Stimulated activated CD8-positive, alpha-beta memory T cell treated with anti-CD3 and anti-CD28 coated beads, Interleukin-12 subunit alpha, Interleukin-12 subunit beta, amount 100 ng/mL, for 24 hours (primary cell): ENCODE results near the gene PNKD.

ENCODE experiments used
- DNase-seq: peaks from one replicate; pipeline ENCODE4 v3.0.0-alpha.2; 2020; ENCODE audit errors: extremely low read depth

Gene PNKD

GRCh38 chr2:218370410-218371063 lies 100.2 kb downstream of the PNKD start:
- DNase-seq, result no peak

- DNase-seq, result no peak
These were observed 101.6 kb downstream of the PNKD start for GRCh38 chr2:218371983-218372350.

DNA sequence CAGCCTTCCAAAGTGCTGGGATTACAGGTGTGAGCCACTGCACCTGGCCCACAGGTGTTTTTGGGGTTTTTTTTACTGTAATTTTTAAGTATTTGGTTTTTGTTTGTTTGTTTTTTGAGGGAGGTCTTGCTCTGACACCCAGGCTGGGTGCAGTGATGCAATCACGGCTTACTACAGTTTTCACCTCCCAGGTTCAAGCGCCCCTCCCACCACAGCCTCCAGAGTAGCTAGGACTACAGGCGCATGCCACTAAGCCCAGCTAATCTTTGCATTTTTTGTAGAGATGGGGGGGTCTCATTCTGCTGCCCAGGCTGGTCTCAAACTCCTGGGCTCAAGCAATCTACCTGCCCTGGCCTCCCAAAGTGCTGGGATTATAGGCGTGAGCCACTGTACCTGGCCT lies 104.5 kb downstream of the PNKD start:
- DNase-seq, result no peak

DNA sequence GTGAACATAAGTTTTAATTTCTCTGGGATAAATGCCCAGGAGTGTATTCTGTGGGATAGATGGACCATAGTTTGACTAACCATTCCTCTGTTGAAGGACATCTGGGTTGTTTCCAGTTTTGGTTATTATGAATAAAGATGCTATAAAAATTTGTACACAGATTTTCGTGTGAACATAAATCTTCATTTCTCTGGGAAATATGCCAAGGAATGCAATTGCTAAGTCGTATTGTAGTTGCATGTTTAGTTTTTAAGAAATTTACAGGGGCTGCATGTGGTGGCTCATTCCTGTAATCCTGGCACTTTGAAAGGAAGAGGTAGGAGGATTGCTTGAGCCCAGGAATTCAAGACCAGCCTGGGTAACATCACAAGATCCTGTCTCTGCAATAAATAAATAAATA lies 104.9 kb downstream of the PNKD start:
- DNase-seq, result no peak

- no peak for DNase-seq
These were observed 107.7 kb downstream of the PNKD start for GRCh38 chr2:218378053-218378452.

DNA sequence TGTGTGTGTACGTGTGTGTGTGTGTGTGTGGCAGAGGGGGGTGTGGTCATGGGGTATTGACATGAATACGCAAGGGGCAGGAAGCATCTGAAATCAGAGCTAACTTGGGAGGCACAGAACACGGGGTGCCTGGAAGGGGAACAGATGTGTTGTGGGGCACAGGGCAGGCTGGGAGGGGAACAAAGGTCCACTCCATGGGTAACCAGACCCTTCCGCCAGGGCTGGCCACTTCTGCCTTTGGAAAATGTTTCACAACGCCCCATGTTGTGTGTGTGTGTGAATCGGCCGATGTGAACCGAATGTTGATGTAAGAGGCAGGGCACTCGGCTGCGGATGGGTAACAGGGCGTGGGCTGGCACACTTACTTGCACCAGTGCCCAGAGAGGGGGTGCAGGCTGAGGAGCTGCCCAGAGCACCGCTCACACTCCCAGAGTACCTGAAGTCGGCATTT lies 111.6 kb downstream of the PNKD start, which contains the start of gene SLC11A1:
Gene SLC11A1 (plus strand): TSS at position 358 of the 451 bp plus-strand sequence. CDS start 96 bp downstream, outside the sequence.
- DNase-seq, result no peak

DNA sequence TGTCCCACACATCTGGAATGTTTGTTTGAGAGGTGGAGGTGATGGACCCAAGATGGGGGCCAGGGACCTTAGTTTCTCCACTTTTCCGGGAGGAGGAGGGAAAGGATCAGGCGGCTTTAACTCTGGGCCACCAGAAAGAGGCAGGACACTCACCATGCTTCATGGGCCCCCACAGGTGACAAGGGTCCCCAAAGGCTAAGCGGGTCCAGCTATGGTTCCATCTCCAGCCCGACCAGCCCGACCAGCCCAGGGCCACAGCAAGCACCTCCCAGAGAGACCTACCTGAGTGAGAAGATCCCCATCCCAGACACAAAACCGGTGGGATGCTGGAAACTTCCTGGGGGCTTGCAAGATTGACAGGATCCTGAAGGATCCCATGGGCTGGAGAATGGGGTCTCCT lies 112.5 kb downstream of the PNKD start:
- no peak for DNase-seq

DNA sequence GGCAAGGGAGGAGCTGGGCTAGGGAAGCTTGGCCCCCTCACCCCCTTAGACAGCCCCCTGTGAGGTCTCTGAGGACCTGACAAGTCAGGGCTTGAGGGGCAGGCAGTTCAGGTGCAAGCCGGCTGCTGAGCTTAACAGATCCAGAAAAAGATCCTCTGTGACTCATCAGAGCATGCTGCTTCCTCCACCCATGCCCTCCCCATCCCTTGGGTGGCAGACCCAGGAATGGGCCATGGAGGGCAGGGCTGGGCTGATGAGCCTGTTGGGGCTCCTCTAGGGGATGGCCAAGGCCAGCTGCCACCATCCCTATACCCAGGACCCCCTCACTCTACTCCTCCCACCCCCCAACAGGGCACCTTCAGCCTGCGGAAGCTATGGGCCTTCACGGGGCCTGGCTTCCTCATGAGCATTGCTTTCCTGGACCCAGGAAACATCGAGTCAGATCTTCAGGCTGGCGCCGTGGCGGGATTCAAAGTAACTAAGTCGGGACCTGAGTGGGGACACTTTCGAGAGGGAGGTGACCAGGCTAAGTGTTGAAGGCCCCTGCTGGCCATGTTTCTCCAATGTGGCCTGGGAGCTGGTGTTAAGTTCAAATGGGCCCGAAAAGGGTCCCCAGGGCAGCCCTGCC lies 113.7 kb downstream of the PNKD start:
- DNase-seq, result no peak

GRCh38 chr2:218384975-218385374 lies 114.7 kb downstream of the PNKD start:
- no peak for DNase-seq

DNA sequence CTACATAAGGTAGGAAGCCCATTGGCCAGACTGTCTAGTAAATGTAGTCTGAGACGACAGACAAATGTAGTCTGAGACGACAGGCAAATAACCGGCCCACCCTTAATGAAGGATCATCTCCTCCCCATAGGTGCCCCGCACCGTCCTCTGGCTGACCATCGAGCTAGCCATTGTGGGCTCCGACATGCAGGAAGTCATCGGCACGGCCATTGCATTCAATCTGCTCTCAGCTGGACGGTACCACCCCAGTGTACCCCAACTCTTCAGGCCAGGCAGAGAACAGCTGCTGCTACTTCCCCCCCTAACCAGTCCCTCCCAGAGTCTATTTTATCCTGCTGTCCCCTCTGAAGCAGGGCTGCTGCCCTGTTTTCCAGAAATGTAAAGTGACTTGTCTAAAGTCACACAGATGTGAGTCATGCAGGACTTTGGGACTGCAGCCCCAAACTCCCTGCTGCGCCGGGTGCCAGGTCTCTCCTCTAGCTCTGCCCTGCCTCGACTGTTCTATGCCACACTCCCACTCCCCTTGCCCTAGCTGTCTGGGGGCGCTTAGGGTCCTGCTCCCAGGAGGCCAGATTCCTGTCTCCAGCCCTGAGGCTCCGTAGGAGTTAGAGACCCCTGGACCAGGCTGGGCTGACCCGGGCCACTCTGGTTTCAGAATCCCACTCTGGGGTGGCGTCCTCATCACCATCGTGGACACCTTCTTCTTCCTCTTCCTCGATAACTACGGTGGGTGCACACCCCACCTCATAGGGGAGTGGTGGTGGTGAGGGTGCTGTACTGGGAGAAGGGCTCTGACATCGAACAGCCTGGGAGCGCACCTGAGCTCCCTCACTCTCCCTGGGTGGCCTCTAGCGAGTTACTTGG lies 116.4 kb downstream of the PNKD start:
- DNase-seq, result no peak

DNA sequence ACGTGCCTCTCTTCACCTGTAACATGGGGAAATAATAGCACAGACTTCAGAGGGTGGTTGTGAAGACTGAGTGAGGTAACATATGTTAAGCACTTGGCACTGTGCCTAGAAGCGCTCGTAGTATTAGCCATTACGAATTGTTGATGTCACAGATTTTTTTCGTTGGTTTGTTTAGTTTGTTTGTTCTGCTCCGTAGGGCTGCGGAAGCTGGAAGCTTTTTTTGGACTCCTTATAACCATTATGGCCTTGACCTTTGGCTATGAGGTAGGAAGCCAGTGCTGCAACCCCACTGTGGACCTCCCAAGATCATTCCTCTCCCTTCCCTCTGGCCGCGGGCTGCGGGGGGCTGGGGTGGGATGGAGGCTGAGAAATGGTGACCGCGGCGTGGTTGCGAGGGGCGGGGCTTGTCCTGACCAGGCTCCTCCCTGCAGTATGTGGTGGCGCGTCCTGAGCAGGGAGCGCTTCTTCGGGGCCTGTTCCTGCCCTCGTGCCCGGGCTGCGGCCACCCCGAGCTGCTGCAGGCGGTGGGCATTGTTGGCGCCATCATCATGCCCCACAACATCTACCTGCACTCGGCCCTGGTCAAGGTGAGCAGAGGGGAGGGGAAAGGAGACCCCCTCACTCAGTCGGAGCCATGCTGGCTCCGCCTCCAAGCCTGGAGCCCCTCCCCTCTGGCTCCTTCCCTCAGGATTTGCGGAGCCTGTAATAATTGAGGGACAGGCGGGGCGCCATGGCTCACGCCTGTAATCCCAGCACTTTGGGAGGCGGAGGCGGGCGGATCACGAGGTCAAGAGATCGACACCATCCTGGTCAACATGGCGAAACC lies 117.3 kb downstream of the PNKD start:
- DNase-seq, result no peak

DNA sequence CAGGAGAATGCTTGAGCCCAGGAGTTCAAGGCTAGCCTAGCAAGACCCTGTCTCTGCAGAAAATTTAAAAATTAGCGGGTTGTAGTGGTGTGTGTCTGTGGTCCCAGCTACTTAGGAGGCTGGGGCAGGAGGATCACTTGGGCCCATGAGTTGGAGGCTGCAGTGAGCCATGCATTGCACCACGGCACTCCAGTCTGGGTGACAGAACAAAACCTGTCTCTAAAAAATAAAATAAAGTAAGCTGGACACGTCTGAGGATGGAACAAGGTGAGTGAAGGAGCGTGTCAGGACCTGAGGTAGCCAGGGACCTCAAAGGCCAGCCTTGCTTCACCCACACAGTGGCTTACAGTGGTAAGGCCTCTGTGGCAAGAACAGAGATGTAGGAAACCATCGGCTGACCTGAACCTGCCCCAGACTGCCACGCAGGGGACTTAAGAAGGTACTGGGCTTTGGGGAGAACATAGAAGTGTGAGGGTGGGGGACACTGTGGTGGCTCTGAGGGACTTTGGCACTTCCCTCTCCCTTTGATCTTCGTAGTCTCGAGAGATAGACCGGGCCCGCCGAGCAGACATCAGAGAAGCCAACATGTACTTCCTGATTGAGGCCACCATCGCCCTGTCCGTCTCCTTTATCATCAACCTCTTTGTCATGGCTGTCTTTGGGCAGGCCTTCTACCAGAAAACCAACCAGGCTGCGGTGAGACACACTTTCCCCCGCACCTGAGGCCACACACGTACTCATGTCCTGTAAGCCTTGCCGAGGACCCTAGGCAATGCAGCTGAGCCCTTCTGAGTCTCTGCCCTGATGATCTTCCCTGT lies 119.2 kb downstream of the PNKD start:
- DNase-seq, result no peak

DNA sequence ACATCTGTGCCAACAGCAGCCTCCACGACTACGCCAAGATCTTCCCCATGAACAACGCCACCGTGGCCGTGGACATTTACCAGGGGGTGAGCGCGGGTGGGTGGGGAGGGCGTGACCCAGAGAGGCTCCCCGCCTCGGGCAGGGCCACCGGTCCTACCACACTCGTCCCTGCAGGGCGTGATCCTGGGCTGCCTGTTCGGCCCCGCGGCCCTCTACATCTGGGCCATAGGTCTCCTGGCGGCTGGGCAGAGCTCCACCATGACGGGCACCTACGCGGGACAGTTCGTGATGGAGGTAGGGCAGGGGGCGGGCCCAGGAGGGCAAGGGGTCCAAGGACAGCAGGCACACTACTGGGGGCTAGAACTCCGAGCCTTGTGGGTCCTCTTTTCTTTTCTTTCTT lies 120.9 kb downstream of the PNKD start:
- DNase-seq, result no peak

GRCh38 chr2:218392459-218392858 lies 122.1 kb downstream of the PNKD start:
- DNase-seq, result no peak

DNA sequence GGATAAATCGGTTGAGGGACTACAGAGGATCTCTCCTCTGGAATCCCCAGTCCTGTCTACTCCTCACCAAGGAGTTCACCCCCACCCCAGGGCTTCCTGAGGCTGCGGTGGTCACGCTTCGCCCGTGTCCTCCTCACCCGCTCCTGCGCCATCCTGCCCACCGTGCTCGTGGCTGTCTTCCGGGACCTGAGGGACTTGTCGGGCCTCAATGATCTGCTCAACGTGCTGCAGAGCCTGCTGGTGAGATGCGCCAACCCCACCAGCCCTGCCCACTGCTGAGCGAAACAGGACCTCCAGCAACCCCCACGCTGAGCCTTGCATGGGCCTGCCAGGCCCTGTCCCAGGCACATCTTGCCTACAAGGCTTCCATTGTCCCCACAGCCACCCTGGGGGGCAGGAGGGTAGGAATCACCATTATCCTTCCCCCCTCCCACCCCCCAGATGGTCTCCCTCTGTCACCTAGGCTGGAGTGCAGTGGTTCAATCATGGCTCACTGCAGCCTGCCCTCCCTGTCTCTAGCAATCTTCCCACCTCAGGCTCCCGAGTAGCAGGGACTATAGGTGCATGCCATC lies 122.7 kb downstream of the PNKD start:
- no peak for DNase-seq

DNA sequence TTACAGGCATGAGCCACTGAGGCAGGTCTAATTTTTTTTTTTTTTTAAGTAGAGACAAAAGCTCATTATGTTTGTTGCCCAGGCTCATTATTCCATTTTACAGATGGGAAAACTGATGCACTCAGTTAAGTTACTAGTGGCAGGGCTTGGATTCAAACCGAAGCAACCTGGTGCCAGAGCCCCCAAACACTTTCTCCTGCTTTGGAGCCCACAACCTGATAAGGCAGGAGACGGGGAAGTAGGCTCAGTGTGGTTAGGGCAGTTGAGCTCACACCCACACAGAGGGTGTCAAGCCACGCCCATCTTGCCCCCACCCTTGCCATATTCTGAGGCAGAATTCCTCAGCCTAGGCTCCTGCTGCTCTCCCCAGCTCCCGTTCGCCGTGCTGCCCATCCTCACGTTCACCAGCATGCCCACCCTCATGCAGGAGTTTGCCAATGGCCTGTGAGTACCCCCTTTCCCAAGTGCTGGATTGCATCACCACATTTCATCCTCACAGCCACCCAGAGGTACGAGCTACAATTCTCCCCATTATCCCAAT lies 123.5 kb downstream of the PNKD start:
- DNase-seq, result no peak

DNA sequence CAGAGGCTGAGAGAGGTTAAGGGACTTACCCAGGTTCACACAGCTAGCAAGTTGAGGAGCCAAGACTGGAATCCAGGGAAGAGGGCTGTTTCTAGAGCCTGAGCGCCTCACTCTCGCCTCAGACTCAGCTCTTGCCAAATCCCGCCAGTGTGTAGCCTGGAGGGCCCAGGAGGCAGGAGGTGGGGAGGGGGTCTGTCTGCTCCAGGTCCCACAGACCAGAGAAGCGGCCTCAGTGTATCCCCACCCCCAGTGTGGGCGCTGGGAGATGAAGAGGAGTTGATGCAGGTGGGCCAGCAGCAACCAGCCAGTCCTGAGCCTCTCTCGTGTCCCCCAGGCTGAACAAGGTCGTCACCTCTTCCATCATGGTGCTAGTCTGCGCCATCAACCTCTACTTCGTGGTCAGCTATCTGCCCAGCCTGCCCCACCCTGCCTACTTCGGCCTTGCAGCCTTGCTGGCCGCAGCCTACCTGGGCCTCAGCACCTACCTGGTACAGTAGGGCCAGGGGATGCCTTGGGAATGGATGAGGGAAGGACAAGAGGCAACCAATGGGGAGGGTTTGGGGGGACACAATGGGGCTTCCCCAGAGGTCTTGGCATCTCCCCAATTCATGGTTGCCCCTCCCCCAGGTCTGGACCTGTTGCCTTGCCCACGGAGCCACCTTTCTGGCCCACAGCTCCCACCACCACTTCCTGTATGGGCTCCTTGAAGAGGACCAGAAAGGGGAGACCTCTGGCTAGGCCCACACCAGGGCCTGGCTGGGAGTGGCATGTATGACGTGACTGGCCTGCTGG lies 124.2 kb downstream of the PNKD start:
- no peak for DNase-seq

DNA sequence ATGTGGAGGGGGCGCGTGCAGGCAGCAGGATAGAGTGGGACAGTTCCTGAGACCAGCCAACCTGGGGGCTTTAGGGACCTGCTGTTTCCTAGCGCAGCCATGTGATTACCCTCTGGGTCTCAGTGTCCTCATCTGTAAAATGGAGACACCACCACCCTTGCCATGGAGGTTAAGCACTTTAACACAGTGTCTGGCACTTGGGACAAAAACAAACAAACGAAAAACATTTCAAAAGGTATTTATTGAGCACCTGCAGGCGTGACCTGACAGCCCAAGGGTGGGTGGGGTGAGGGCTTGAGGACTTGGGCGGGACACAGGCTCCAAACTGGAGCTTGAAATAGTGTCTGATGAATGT lies 124.7 kb downstream of the PNKD start:
- no peak for DNase-seq

DNA sequence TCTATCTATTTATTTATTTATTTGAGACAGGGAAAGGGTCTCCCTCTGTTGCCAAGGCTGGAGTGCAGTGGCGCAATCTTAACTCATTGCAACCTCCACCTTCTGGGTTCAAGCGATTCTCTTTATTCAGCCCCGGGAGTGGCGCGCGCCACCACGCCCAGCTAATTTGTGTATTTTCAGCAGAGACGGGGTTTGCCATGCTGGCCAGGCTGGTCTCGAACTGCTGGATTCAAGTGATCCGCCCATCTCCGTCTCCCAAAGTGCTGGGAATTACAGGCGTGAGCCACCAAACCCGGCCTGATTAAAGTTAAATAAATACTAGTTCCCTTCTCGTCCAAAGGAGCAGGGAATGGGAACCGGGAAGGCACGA lies 125.1 kb downstream of the PNKD start:
- no peak for DNase-seq
